Naive thymus-derived CD8-positive, alpha-beta T cell (primary cell): Measurements from ENCODE around the gene EPB41L2. TPM values are rescaled to one million over a fixed set of nuclear protein-coding genes. Genes with fewer than 3 reads are reported as not detected.

Experiments used
- ATAC-seq, 2 donors: fragments of 150-1000 bp; cut with Tn5 transposase in 1 of 2; sonication (Bioruptor Pico), chemical (Tn5 transposase) in 1 of 2; 1 replicate in 1 of 2; 2 replicates in 1 of 2; pipeline ENCODE4 v1.10.0; 2021; ENCODE audit warnings: mild to moderate bottlenecking in 2 of 2, moderate library complexity in 2 of 2
- POLR2A ChIA-PET: fragments of 350-600 bp; sonication (Branson Sonifier 250); formaldehyde crosslinking; loops from one replicate; lab custom pipeline; 2021; ENCODE audit warnings: antibody characterized with exemption; lab: Charles Lee
- DNase-seq, 10 donors: peaks; one replicate each; pipeline versions ENCODE4 v3.0.0 to v3.0.0-alpha.2; 2020 to 2022
- H3K27ac Mint-ChIP-seq, 10 donors: one replicate each; pipeline ENCODE4 v1.8.0; 2020 to 2022; ENCODE audit warnings: mild to moderate bottlenecking in 10 of 10, mixed read lengths in 10 of 10, moderate library complexity in 4 of 10, inconsistent platforms in 1 of 10
- H3K27me3 Mint-ChIP-seq, 5 donors: one replicate each; pipeline ENCODE4 v1.8.0; 2021 to 2022; ENCODE audit warnings: mixed read lengths in 5 of 5
- H3K36me3 Mint-ChIP-seq, 3 donors: one replicate each; pipeline ENCODE4 v1.8.0; 2020 to 2022; ENCODE audit warnings: mixed read lengths in 3 of 3, mild to moderate bottlenecking in 2 of 3, inconsistent platforms in 1 of 3
- H3K4me1 Mint-ChIP-seq, 4 donors: one replicate each; pipeline ENCODE4 v1.8.0; 2021 to 2022; ENCODE audit warnings: mixed read lengths in 4 of 4
- H3K4me3 Mint-ChIP-seq, 10 donors: one replicate each; pipeline ENCODE4 v1.8.0; 2020 to 2022; ENCODE audit warnings: mild to moderate bottlenecking in 10 of 10, mixed read lengths in 10 of 10, moderate library complexity in 6 of 10, inconsistent platforms in 1 of 10
- H3K9me3 Mint-ChIP-seq, 9 donors: one replicate each; pipeline ENCODE4 v1.8.0; 2020 to 2022; ENCODE audit warnings: mixed read lengths in 9 of 9, mild to moderate bottlenecking in 3 of 9, inconsistent platforms in 1 of 9, moderate library complexity in 1 of 9
- polyA plus RNA-seq, 3 donors: library from polyadenylated mRNA; unstranded; fragments of 300-500 nt; fragmentation: Illumina TruSeq; gene quantifications; one replicate each; pipeline ENCODE4 v1.2.3, GENCODE V29; 2021
- total RNA-seq, 8 experiments: library from RNA in 2 of 8; stranded (reverse) in 2 of 8; gene quantifications; one replicate each; pipeline ENCODE4 v1.2.3 and lab custom pipeline; 2021 to 2026

The EPB41L2 gene
- total and polyA plus RNA-seq, 5 experiments from 2014 or later = 1.8 to 31.1 (median 3.3) TPM

GRCh38 chr6:130900913-130901312 lies 162.1 kb downstream of the EPB41L2 start:
- DNase-seq (no peak), ATAC-seq (no peak)
- peak overlapping the region in 1 of 10 donors; percentile 29 for H3K27ac Mint-ChIP-seq
- POLR2A ChIA-PET = no interaction called here
- no peaks in the 10 kb centered on the region for H3K36me3 Mint-ChIP-seq
- no peaks in the 10 kb centered on the region for H3K27me3 Mint-ChIP-seq
- H3K4me3 Mint-ChIP-seq = no peak overlapping the region
- H3K9me3 Mint-ChIP-seq = no peaks in the 10 kb centered on the region
- H3K4me1 Mint-ChIP-seq = no peaks in the 10 kb centered on the region

- DNase-seq (no peak), ATAC-seq (no peak)
- Mint-ChIP-seq H3K4me3 (no peak overlapping the region), H3K4me1 (peaks cover 0 to 2% (median 0%) of the 10 kb centered on the region in 4 donors), H3K9me3 (no peaks in the 10 kb centered on the region), H3K36me3 (peaks cover 0 to 5% (median 0%) of the 10 kb centered on the region in 3 donors), H3K27ac (no peak overlapping the region), H3K27me3 (no peaks in the 10 kb centered on the region)
- POLR2A ChIA-PET = no interaction called here
Observed at GRCh38 chr6:130896249-130896648, 166.8 kb downstream of the EPB41L2 start.

DNA sequence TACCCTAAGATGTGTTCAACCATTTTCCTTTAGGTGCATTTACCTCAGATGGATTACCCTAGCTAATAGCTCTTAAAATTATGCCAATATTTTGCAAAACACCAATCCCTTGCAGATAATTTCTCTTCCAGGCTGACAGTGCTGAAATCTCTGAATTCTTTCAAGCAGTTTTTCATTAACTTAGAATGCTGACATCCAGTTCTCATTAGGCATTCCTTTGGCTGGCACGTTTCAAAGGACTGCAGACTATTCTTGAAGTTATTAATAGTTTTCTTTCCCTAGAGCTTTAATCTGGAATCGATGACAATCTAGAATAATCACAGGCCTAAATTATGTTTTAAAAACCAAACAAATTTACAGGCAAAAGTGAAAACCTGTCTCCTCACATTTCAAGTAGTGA lies 167.5 kb downstream of the EPB41L2 start:
- ATAC-seq = no peak
- POLR2A ChIA-PET = no interaction called here
- no peaks in the 10 kb centered on the region for H3K27me3 Mint-ChIP-seq
- peaks cover 0 to 5% (median 0%) of the 10 kb centered on the region in 3 donors for H3K36me3 Mint-ChIP-seq
- peaks cover 0 to 2% (median 0%) of the 10 kb centered on the region in 4 donors for H3K4me1 Mint-ChIP-seq
- H3K4me3 Mint-ChIP-seq = no peak overlapping the region
- DNase-seq = no peak
- no peaks in the 10 kb centered on the region for H3K9me3 Mint-ChIP-seq
- no peak overlapping the region for H3K27ac Mint-ChIP-seq

DNA sequence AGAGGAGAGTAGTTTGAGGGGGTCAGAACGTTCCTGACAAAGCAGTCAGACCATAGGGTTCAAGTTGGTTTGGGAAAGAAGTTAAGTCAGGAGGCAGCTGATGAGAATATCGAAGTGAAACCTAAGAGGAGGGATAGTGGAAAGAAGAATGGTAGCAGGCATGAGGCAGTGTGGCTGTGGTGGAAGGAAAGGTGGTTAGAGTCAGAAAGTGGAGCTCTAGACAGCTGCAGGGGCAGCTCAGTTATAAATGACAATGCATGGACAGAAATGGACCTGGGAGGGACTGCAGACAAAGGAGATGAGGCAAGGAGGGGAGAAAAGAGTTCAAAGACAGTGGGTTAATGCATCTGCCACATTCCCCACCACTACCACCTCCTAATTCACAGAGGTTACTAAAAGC lies 169.3 kb downstream of the EPB41L2 start:
- DNase-seq (no peak), ATAC-seq (no peak)
- H3K4me3 Mint-ChIP-seq = no peak overlapping the region
- no peaks in the 10 kb centered on the region for H3K27me3 Mint-ChIP-seq
- H3K9me3 Mint-ChIP-seq = no peaks in the 10 kb centered on the region
- H3K4me1 Mint-ChIP-seq = peaks cover 0 to 2% (median 0%) of the 10 kb centered on the region in 4 donors
- no peak overlapping the region for H3K27ac Mint-ChIP-seq
- H3K36me3 Mint-ChIP-seq = peaks cover 0 to 8% (median 2%) of the 10 kb centered on the region in 3 donors
- POLR2A ChIA-PET = no interaction called here

DNA sequence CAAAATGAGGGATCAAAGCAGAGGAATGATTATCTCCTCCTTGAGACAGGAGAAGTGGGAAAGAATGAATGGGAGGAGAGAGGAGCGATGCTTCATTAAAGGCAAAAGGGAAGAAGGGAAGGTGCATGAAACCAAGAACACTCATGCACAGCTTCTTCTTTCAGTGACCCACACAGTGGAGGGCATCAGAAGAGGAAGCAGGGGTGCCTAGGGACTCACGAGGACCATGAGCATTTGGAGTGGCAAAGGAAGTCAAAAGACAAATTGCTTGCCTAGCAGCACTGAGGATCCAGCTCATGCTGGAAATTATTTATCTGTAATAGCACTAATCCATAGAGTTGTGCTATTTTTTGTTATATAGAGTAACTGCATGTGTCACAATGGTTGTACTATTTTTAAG lies 169.8 kb downstream of the EPB41L2 start:
- POLR2A ChIA-PET = no interaction called here
- H3K4me3 Mint-ChIP-seq = no peak overlapping the region
- peak overlapping the region in 2 of 10 donors; percentile 12 to 45 for H3K27ac Mint-ChIP-seq
- H3K4me1 Mint-ChIP-seq = peaks cover 0 to 2% (median 0%) of the 10 kb centered on the region in 4 donors
- H3K27me3 Mint-ChIP-seq = no peaks in the 10 kb centered on the region
- ATAC-seq = no peak
- no peaks in the 10 kb centered on the region for H3K9me3 Mint-ChIP-seq
- H3K36me3 Mint-ChIP-seq = peaks cover 0 to 8% (median 2%) of the 10 kb centered on the region in 3 donors
- DNase-seq = no peak

GRCh38 chr6:130890521-130890971 lies 172.5 kb downstream of the EPB41L2 start:
- Mint-ChIP-seq H3K27ac (no peak overlapping the region), H3K36me3 (peaks cover 0 to 8% (median 2%) of the 10 kb centered on the region in 3 donors), H3K4me3 (no peak overlapping the region), H3K9me3 (no peaks in the 10 kb centered on the region), H3K4me1 (peaks cover 0 to 2% (median 0%) of the 10 kb centered on the region in 4 donors), H3K27me3 (no peaks in the 10 kb centered on the region)
- POLR2A ChIA-PET = interaction anchor here (0.7 kb wide), 1 partner anchor 226 kb away, joined by 3 read pairs; no protein-coding TSS in a partner anchor
- DNase-seq (no peak), ATAC-seq (no peak)

DNA sequence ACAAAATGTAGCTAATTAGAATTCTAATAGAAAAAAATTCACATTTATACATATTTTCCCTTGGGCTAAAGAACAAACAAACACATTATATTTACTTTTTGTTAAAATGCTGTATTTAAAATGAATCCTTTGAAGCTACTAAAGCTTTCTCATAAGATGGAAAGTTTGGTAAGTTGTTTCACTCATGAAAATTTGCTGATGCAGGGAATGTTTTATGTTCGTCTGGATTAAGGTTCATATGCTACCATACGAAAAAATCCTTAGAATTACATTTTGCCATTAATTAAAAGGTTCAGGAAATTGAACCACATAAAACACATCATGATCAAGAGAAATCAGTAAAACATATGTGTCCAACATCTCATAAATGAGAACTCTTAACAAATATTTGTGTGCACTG lies 173.6 kb downstream of the EPB41L2 start:
- Mint-ChIP-seq H3K4me3 (no peak overlapping the region), H3K9me3 (no peaks in the 10 kb centered on the region), H3K27ac (no peak overlapping the region), H3K36me3 (peaks cover 0 to 8% (median 2%) of the 10 kb centered on the region in 3 donors), H3K4me1 (peaks cover 0 to 2% (median 0%) of the 10 kb centered on the region in 4 donors), H3K27me3 (no peaks in the 10 kb centered on the region)
- DNase-seq (no peak), ATAC-seq (no peak)
- POLR2A ChIA-PET = interaction anchor here (1.0 kb wide), 1 partner anchor 644 kb away, joined by 4 read pairs; no protein-coding TSS in a partner anchor

- no peaks in the 10 kb centered on the region for H3K9me3 Mint-ChIP-seq
- H3K4me1 Mint-ChIP-seq = peaks cover 0 to 2% (median 0%) of the 10 kb centered on the region in 4 donors
- no peak overlapping the region for H3K27ac Mint-ChIP-seq
- peaks cover 0 to 4% (median 2%) of the 10 kb centered on the region in 3 donors for H3K36me3 Mint-ChIP-seq
- H3K4me3 Mint-ChIP-seq = no peak overlapping the region
- DNase-seq (no peak), ATAC-seq (no peak)
- no peaks in the 10 kb centered on the region for H3K27me3 Mint-ChIP-seq
- POLR2A ChIA-PET = no interaction called here
Observed at GRCh38 chr6:130888246-130888645, 174.8 kb downstream of the EPB41L2 start.

DNA sequence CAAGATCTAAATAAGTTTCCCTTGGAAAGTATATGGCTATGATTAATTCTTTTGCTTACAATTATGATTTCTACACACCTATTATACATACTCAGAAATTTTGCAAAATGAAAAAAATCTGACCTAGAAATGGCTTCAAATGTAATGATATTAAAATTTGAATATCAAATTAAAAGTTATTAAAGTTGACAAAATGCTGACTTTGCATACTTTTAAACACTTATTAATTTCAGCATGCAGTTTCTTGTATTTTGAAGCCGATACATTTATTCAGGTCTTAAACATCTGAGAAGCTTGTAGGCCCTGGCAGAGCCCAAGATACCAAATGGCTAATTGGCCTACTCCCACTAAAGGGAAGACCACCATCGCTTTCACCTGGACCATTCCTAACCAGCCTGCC lies 176.1 kb downstream of the EPB41L2 start:
- no peak overlapping the region for H3K4me3 Mint-ChIP-seq
- H3K9me3 Mint-ChIP-seq = no peaks in the 10 kb centered on the region
- H3K36me3 Mint-ChIP-seq = peaks cover 0 to 4% (median 2%) of the 10 kb centered on the region in 3 donors
- DNase-seq = no peak
- H3K4me1 Mint-ChIP-seq = no peaks in the 10 kb centered on the region
- POLR2A ChIA-PET = interaction anchor here (2.2 kb wide), 1 partner anchor 230 kb away, joined by 7 read pairs; no protein-coding TSS in a partner anchor
- H3K27ac Mint-ChIP-seq = no peak overlapping the region
- no peak for ATAC-seq
- H3K27me3 Mint-ChIP-seq = no peaks in the 10 kb centered on the region

DNA sequence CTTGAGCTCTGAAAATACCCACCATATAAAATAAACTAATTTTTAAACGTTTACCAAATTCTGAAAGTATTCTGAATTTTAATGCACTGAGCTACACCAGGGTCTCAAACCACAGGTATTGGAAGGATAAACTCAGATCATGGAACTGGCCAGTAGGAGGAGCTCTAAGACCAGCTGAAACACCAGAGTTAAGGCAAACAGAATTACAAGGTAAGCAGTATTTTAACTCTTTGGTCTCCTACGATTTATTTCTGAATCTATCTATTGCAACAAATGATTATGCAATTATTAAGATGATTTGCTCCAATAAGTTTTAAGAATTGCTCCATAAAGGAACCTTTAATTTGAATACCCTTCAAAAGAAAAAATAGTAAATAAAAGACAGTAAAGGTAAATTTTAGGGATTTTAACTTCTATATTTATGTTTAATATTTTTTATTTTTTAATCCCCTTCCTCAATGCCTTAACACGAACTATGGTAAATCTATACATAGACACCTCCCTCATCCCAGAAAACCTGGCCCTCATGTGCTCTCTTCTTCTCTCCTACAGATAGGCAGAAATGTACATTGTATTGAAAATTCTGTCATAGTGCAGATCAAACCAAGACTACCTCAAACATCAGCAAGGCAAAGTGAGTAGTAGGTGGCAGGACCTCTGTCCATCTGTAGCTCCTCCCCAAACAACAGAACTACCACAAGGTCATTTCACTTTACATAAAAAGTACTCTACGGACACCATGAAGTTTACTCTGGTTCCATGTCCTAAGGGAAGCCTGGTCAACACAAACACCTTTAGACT lies 177.5 kb downstream of the EPB41L2 start:
- Mint-ChIP-seq H3K27me3 (no peaks in the 10 kb centered on the region), H3K27ac (no peak overlapping the region), H3K36me3 (peaks cover 0 to 4% (median 2%) of the 10 kb centered on the region in 3 donors), H3K4me3 (no peak overlapping the region), H3K9me3 (no peaks in the 10 kb centered on the region), H3K4me1 (no peaks in the 10 kb centered on the region)
- DNase-seq (peak; percentile 36 to 88 (median 78)), ATAC-seq (peak; percentile 88 to 93)
- POLR2A ChIA-PET = interaction anchor here (0.5 to 2.2 kb wide), 5 partner anchors 213 to 714 kb away, joined by 3 to 7 read pairs (median 5); no protein-coding TSS in a partner anchor

GRCh38 chr6:130882370-130882769 lies 180.7 kb downstream of the EPB41L2 start:
- no peak overlapping the region for H3K4me3 Mint-ChIP-seq
- ATAC-seq (no peak), DNase-seq (no peak)
- H3K4me1 Mint-ChIP-seq = no peaks in the 10 kb centered on the region
- no peaks in the 10 kb centered on the region for H3K36me3 Mint-ChIP-seq
- POLR2A ChIA-PET = no interaction called here
- no peaks in the 10 kb centered on the region for H3K9me3 Mint-ChIP-seq
- no peak overlapping the region for H3K27ac Mint-ChIP-seq
- H3K27me3 Mint-ChIP-seq = no peaks in the 10 kb centered on the region

DNA sequence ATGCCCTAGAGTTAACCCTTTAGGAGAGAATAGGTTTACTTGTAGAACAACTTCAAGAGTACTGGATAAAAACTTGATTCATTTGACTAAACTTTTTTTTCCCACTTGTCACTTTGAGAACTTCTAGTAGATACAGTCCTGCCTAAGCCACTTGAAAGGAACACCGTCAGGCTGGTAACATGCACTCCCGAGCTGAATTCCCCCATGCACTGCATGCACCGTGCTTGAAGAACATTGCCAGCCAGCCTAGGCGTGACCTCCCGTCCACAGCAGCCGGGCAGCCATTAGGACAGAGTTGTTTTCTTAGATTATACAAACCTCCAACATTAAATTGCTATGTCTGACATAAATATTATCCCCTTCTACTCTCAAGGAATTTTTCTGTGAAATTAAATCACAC lies 183.2 kb downstream of the EPB41L2 start:
- no peaks in the 10 kb centered on the region for H3K4me1 Mint-ChIP-seq
- ATAC-seq (no peak), DNase-seq (no peak)
- POLR2A ChIA-PET = no interaction called here
- H3K27me3 Mint-ChIP-seq = peaks cover 0 to 3% (median 0%) of the 10 kb centered on the region in 5 donors
- H3K4me3 Mint-ChIP-seq = no peak overlapping the region
- H3K9me3 Mint-ChIP-seq = no peaks in the 10 kb centered on the region
- no peak overlapping the region for H3K27ac Mint-ChIP-seq
- no peaks in the 10 kb centered on the region for H3K36me3 Mint-ChIP-seq

GRCh38 chr6:130873746-130874145 lies 189.3 kb downstream of the EPB41L2 start:
- ATAC-seq = no peak
- H3K9me3 Mint-ChIP-seq = no peaks in the 10 kb centered on the region
- H3K4me3 Mint-ChIP-seq = no peak overlapping the region
- H3K27ac Mint-ChIP-seq = no peak overlapping the region
- H3K36me3 Mint-ChIP-seq = peaks cover 0 to 2% (median 0%) of the 10 kb centered on the region in 3 donors
- POLR2A ChIA-PET = no interaction called here
- DNase-seq = no peak
- H3K27me3 Mint-ChIP-seq = peaks cover 0 to 3% (median 0%) of the 10 kb centered on the region in 5 donors
- H3K4me1 Mint-ChIP-seq = peaks cover 0 to 6% (median 4%) of the 10 kb centered on the region in 4 donors
